HS-5 (cell line): ENCODE measurements around the gene CRADD.

Experiments
- DNase-seq: peaks from one replicate; pipeline ENCODE4 v3.0.0-alpha.2; 2012; ENCODE audit warnings: low read depth

Gene CRADD

GRCh38 chr12:93671044-93671443 is 6.1 kb upstream of the CRADD start:
- no peak for DNase-seq

DNA sequence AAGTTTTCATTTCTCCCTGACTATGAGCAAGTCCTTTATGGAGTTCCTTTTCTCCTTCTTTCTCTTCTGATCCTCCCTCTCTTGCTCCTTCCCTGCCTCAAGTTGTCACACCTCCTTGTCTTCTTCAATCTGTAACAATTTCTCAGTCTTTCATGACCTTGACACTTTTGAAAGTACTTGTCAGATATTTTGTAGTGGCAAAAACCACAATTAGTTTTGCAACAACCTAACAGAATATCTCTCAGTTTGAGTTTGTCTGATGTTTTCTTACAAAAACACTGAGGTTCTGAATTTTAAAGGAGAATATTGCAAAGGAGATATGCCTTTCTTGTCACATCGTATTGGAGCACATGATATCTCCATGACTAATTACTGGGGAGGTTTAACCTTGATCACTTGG is 4.1 kb upstream of the CRADD start:
- no peak for DNase-seq

DNA sequence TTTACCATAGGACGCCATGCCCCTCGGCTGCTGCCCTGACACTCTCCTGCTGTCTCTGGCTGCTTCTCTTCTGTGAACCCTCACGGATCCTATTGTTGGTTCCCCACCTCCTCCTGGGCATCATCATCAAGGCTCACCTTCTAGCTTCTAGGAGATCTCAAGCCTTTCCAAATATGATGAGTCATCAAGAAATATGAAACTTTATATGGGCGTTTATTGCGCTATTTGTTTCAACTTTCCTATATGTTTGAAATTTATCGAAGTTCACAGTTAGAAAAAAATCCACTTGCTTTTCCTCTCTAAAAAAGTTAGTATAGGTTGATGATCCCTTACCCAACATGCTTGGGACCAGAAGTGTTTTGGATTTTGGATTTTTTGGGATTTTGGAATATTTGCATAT is 2.8 kb upstream of the CRADD start:
- no peak for DNase-seq

DNA sequence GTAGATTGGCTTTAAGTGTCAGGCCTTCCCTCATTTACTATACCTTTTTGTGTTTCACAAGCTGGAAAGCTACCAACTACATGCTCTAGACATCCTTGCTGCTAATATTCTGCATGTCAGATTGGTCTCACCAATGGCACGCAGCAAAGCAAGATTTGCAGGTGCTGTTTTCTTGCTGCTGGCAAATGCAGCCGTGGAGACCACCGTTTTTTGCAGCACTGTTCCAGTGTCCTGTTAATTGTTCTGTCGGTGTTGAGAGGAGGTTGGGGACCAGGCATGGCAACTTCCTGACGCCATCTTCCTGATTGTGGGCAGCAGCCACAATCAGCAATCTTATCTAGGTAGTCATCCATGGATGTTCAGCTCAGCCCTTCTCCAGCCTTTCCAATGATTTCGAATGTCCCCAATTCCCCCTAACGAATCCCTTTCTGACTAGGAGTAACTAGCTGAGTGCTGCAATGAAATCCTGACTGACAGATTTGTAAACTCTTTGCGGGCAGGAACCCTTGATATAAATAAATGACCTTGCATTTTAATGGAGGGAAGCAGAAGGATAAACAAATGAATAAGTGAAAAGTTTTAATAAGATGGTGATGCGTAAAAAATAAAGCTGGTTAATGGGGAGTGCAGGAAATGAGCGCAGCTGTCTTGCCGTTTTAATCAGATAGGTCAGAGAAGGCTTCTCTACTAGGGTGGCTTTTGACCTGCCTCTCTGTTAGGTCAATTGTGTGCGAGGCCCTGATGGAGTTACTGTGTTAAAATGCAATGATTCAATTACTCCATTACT is 574 bp upstream of the CRADD start:
- DNase-seq, result no peak

DNA sequence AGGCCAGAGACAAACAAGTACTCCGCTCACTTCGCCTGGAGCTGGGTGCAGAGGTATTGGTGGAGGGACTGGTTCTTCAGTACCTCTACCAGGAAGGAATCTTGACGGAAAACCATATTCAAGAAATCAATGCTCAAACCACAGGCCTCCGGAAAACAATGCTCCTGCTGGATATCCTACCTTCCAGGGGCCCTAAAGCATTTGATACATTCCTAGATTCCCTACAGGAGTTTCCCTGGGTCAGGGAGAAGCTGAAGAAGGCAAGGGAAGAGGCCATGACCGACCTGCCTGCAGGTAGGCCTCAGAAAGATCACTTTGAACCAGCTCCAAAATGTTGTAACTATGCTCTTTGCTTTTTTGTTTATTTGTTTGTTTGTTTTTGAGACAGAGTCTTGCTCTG is 1.6 kb downstream of the CRADD start:
- DNase-seq, result no peak

DNA sequence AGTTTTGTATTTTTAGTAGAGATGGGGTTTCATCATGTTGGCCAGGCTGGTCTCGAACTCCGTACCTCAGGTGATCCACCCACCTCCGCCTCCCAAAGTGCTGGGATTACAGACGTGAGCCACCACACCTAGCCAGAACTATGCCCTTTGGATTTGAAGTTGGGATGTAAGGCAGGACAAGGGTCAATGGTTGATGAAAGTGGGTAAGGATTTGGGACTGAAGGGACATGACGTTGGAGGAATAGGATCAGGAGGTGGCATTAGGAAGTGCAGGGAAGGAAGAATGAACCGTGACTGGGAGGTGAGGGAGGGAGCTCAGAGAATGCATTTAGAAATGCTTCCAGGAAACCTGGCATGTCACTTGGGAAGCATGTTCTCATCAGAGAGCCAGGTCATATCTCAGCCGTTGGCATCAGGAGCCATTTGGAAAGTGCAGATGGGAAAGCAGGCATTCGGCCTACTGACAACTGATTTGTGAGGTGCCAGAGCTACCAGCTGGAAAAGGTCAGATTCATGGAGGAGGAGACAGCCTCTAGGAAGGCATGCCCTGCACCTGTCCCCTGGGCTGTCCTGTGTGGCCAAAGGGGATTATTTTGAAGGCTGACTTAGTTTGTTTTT is 2.2 kb downstream of the CRADD start:
- DNase-seq, result no peak

DNA sequence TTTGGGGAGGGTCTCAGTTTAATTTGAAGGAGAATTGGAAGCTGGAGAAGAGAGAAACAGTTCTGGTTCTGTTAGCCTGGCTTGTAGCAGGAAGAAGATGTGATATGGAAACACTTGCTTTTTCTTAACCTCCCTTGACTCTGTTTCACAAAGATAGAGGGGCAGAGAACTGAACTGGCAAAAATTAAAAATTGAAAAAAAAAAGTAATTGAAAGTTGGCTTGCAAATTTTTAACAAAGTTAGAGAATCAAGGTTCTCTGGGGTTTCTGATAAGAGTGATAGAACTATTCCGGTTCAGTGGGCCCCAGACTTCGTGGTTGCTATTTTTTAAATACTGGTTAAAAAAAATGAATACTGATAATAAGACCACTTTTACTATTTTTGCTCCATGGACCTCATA is 2.8 kb downstream of the CRADD start:
- no peak for DNase-seq

- no peak for DNase-seq
These were observed 5.7 kb downstream of the CRADD start for GRCh38 chr12:93682846-93683261.

- DNase-seq, result no peak
These were observed 6.2 kb downstream of the CRADD start for GRCh38 chr12:93683410-93683809.

GRCh38 chr12:93684716-93685115 is 7.5 kb downstream of the CRADD start:
- DNase-seq, result no peak

DNA sequence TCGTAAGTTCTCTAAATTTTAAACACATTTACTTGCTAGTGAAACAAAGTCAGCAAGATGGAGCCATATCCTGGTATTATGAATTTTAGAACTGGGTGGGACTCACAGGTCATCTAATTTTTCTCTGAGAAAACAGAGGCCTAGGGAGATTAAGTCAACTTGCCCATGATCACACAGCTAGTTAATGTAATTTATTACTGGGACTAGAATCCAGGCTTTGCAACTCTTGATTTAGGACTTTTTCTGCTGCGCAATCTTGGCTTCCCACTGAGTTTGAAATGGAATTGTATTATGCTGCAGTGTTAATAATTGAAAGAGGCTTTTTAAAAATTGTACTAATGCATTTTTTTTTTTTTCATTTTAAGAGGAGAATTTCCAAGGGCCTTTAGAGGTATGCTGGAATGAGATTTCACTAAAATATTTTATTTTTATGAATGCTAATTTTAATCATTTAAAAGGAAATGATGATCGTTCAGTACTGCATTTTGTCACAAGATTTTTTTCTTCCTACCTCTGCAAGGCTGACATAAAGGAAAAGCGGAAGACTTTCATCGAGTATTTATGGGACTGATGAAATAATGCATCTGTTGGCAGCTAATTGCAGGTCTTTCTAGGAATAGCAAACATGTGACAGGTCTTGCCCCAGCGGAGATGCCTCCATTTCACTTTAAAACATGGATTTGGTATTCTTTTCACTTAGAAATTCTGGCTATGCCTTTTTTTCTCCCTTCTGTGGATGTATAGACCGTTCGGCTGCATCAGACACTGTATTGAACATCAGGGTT is 9.6 kb downstream of the CRADD start:
- no peak for DNase-seq

GRCh38 chr12:93689076-93689834 is 12.1 kb downstream of the CRADD start:
- DNase-seq, result no peak

DNA sequence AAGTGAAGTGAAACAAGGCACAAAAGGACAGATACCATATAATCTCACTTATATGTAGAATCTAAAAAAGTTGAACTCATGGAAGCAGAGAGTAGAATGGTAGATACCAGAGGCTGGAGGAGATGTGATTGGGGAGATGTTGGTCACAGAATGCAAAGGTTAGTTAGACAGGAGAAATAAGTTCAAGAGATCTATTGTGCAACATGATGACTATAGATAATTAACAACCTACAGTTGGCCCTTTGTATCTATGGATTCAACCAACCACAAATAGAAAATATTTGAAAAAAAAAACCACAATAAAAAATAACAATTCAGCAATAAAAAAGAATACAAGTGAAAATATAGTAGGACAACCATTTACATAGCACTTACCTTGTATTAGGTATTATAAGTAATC is 19.3 kb downstream of the CRADD start:
- DNase-seq, result no peak

DNA sequence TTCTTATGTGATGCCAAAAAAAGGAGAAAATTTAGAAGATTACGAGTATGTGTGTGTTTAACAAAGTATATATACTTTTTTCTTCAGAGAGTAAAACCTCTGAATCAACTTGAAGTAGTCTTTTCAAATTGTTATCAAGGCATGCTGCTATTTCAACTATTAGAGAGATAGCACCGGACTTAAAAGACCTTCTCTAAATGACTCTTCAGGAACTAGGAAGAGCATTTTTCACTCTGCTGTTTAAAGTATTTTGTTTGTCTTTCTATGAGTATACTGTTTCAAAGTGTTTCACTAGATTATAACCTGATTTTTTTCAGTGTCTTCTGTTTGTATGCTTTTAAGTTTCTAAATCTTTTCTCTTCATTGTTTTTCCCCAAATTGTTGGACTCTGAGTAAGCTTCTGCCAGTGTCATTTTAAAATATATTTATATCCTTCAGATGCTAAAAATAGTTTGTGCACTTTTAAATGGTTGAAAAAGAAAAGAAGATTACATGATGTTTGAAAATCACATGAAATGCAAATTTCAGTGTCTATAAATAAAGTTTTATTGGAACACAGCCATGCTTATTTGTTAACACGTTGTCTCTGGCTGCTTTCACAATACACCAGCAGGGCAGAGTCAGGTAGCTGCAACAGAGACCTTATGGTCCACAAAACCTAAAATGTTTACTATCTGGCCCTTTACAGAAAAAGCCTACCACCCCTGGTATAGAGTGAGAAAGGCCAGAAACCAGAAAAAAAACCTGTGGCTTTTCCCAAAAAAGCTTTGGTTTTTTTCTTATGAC is 21.3 kb downstream of the CRADD start:
- DNase-seq, result no peak

DNA sequence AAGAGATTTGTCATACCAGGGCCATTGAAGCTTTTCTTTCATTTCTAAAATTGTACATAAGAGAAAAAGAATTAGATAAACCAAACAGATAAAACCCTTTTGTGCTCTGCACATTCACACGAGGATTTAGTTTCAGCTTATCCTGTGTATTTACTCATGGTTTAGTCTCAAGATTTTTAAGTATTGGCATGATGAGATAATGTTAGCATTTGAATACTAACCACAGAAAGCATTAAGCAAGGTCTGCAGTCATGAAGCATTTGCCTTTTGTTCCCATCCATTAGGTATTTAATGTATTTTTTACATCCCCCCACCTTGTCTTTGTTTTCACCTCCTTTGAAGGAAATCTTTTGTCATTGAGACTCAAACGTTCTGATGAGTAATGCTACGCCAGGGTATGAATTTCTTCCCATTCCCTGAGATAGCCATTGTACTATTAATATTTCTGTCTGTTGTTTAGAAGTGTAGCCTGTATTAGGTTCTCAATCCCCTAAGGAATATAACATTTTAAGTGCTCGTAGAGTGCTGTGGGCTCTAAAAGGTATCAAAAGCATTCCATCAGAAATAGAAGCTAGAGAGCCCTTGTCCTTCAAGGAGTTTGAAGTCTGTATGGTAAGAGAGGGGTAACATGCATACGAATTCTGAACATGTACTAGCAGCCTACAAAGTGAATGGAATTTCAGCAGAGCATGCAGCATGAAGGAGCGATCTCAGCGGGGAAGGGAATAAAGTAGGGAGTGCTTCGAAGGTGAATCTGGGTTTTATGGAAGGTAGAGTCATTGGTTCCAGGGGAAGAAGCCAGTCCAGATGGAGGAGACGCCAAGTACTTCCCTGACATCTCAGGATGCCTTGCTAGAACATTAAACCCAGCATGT is 22.3 kb downstream of the CRADD start:
- peak; percentile 19 for DNase-seq

DNA sequence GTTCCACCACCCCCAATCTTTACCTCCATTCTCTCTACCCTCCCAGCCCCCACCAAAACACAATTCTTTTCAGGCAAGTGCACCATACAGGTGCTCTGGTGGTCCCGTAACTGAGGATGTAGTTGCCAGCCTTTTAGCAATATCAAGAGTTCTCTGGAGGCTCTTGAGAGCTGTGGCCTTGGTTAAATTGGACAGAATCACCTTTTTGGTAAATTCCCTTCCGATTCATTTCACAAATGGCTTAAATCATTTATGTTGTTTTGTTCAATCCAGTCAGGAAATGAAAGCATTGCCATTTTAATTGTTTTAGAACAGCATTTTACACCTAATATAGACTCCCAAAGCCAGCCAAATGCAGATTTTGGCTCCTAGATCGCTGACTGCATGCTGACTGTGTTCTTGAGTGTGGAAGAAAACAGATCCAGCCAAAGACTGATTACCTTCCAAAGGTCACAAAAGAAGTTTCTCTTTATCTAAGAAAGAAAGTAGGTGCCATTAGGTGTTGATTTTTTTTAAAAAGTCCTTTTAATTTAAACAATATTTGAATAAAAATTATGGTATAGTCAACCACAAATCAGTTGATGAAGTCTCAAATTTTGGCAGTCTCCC is 25.6 kb downstream of the CRADD start:
- DNase-seq, result no peak

- DNase-seq, result no peak
These were observed 26.9 kb downstream of the CRADD start for GRCh38 chr12:93704122-93704521.

DNA sequence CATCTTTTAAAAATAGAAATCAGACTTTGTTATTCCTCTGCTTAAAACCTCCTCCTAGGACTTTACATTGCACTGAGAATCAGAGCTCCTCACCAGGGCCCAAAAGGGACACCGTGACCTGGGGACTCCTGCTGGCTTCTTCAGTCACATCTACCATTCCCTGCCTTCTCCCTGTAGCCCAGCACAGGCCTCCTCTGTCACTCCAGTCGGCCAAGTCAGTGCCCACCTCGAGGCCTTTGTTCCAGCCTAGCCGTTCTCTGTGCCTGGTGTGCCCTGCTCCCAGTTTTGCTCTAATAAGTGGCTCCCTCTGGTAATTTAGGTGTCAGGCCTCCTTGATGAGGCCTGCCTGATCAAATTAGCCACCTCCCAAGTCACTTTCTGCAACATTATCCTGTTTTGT is 27.4 kb downstream of the CRADD start:
- DNase-seq, result no peak

GRCh38 chr12:93705237-93705636 is 28.1 kb downstream of the CRADD start:
- DNase-seq, result no peak

GRCh38 chr12:93706387-93706786 is 29.2 kb downstream of the CRADD start:
- no peak for DNase-seq
